Stimulated activated naive CD8-positive, alpha-beta T cell treated with anti-CD3 and anti-CD28 coated beads, Interleukin-15, Interleukin-2, amounts not matched to agents 100 U/mL and 50 U/mL, for 24 hours (primary cell): ENCODE data around the gene CHP1.
"Not testable (repeated sequence)": the region's sequence is repeated elsewhere in the genome, so short reads cannot be mapped to it uniquely, and the experiment has no call there.

Source experiments
- ATAC-seq: fragments of 150-1000 bp; cut with Tn5 transposase; one replicate; pipeline ENCODE4 v1.10.0; 2021
- DNase-seq: peaks from one replicate; pipeline ENCODE4 v3.0.0; 2021

The CHP1 gene

DNA sequence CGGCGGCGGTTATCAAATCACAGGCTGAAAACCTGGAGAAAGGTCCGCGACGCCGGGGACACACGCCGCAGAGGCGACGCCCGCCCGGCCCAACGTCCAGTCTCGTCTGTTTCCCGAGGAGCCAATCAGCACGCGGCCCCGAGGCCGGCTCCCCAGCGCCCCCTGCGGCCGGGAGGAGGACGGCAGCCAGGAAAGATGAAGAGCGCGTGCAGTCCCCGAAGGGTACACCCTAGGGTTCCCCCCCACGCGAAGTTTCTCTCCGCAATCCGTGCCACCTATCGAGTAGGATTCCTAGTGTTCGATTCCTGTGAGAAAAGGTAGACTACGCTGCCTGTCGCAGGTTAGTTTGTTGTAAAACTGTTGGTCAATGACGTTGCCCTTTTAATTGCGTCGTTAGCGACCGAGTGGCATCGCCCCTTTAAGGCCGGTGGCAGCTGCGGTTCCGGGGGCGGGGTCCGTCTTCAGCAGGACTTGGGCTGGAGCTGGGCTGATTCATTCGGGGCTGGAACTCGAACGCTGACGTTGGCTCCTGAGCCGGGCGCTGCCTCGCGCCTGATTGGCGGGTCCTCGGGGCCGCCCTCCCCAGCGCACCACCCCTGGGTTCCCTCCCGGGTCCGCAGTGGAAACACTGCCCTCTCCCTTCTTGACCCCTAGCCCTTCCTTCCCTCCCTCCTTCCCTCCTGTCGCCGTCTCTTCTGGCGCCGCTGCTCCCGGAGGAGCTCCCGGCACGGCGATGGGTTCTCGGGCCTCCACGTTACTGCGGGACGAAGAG lies at the start of gene CHP1, which contains the start of gene EXD1:
Gene CHP1 (plus strand): TSS at position 619 of the 772 bp plus-strand sequence. CDS start 115 bp downstream, at position 734.
Gene EXD1 (minus strand): TSS at position 108 of the 772 bp plus-strand sequence. CDS start 4,182 bp downstream, outside the sequence.
- ATAC-seq = peak; percentile 100
- DNase-seq = peak; percentile 97

DNA sequence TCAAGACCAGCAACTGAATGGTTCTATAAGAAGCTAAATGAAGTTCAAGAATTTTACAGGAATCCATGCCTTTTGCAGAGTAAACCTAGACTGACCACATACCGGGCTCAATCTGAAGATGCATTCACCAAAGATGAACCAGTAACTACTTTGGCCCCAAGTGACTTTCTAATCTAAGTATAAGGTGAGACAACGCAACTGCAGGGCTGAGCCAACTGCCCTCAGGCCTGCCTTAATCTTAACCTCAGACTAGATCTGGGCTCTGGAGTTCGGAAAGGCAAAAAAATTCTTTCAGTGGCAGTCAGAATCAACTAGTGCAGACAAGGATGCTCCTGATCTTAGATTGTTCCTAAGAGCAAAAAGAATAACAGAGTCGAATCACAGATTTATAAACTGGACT lies 48.8 kb upstream of the CHP1 start:
- DNase-seq (no peak), ATAC-seq (no peak)

DNA sequence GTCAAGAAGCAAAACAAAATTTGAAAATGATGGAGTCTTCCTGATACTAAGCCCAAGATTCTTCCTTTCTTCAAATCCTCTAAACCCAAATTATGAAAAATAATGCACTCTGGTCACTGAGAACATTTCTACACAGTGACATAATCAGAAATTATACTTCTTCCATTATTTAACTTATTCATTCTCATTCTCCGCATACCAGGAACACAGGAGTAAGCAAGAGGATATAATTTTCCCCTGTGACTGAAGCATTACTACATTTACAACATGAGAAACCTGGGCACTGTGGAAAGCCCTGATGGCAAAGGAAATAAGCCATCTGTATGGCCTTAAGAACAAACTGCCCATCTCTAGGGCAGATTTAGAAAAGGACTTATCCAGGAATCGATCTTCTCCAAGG lies 47.5 kb upstream of the CHP1 start:
- no peak for ATAC-seq
- DNase-seq = no peak

DNA sequence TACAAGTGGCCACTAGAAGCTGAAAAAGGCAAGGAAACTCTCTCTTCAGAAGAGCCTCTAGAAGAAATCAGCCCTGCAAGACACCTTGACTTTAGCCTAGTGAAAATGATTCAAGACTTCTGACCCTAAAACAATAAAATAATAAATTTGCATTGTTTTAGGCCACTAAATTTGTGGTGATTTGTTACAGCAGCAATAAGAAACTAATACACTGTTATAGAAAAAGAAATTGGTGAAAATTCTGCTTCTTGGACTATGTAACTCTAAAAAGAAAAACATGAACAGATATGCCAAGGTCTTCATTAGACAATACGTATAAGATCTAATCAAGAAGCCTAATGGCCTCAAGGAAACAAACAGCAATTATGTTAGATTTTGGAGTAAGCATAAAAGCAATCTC lies 36.6 kb upstream of the CHP1 start:
- no peak for ATAC-seq
- DNase-seq = no peak

DNA sequence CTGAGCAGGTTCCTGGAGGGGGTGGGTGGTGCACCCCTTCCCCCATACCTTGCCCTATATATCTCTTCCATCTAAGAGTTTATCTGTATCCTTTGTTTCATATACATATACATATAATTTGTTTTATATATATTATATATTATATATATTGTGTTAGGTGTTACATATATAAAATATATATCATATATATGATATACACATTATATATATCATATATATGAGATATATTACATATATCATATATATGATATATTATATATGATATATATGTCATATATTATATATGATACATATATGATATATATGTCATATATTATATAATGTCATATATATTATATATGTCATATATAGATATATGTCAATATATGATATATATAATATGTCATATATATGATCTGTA lies 31.6 kb upstream of the CHP1 start:
- DNase-seq (no peak), ATAC-seq (no peak)

DNA sequence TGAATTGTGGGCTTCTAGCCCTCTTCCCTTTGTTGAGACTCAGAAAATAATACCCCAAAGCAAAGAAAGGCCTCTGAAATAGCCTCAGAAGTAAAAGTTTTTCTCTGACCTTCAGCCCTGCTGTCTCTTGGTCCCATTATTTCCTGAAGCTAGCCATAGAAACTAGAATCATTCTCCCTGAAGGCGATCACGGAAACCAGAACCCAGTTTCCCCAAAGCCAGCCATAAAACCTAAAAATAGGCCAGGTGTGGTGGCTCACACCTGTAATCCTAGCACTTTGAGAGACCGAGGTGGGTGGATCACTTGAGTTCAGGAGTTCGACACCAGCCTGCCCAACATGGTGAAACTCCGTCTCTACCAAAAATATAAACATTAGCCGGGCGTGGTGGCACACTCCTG lies 27.7 kb upstream of the CHP1 start:
- ATAC-seq (no peak), DNase-seq (no peak)

DNA sequence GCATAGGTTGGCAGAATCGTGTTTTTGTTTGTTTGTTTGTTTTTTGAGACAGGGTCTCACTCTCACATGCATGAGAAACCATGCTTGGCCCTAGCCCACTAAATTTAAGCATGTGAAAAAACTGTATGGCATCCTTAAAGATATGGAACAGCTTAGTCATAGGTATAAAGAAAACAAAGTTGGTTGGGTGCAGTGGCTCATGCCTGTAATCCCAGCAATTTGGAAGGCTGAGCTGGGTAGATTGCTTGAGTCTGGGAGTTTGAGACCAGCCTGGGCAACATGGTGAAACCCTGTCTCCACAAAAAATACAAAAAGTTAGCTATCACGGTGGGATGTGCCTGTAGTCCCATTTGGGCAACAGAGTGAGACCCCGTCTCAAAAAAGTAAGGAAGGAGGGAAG lies 25.8 kb upstream of the CHP1 start:
- DNase-seq (no peak), ATAC-seq (no peak)

DNA sequence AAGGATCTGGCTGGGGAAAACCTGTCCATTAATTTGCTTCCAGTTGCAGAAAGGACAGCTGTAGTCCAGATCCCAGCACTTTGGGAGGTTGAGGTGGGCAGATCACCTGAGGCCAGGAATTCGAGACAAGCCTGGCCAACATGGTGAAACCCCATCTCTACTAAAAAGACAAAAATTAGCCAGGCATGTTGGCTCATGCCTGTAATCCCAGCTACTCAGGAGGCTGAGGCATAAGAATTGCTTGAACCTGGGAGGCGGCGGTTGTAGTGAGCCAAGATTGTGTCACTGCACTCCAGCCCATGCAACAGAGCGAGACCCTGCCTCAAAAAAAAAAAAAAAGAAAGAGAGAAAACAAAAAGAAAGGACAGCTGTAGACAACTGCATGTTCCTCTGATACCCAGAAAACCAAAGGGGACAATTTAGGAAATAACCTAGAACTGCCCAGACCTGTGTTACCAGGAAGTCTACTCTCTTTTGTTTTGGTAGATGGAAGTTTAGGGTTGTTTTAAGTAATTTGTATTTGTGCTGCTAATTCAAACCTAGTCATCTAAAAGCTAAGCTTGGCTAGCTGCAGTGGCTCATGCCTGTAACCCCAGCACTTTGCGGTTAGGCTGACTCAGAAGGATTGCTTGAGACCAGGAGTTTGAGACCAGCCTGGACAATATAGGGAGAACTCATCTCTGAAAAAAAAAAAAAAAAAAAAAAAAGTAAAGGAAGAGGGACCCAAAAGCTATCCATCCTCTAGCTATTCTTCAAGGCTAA lies 23.2 kb upstream of the CHP1 start:
- DNase-seq (no peak), ATAC-seq (no peak)

DNA sequence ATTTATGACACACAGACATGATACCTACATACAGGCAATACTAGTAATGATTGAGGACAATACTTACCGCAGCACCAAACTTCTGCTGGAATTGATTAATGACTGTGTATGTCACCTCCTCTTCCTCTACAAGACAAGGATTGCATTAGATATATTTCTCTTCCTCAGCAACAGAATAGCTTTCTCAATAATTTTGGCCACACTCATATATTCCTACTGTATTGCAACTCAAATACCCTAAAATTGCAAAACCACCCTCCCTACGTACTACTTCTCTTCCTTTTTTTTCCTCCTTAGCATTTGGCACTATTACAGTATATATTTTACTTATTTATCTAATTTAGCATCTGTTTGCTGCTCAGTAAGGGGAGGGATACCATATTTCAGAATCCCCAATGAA lies 15.4 kb upstream of the CHP1 start:
- DNase-seq (no peak), ATAC-seq (no peak)

DNA sequence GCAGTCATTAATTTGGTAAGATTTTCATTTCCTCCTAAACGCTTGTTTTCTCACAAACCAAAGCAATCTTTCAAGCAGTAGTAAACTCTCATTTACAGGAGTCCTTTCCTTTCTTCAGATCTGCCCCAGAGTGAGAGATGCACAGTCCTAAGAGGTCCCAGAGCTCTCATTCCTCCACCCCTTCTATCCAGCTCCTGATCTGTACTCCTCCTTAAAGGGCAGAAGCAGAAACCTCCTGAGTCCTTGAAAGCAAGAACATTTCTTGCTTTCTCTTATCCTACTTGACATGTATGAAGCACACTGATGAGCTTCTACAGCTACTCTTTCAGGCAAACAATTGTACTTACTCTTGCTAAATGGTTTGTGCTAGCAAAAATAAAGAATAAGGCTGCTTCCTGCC lies 12.2 kb upstream of the CHP1 start:
- DNase-seq (no peak), ATAC-seq (no peak)

DNA sequence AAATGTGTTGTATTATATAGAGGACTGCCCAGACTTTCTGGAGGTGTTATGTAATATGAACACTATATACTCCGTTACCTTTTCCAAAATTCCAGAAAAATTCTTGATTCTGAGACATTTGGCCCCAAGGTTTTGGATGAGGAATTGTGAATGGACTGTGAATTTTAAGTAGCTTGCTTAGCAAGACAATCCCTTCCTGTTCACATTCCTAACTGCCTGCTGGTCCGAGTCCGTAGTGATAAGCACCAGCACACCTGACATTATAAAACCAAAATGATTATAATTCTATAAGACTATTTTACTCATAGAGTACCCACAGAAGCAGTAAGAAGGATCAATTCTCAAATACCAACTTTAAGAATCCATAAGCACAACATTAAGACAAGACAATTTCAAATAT lies 11.7 kb upstream of the CHP1 start:
- no peak for DNase-seq
- ATAC-seq = no peak

DNA sequence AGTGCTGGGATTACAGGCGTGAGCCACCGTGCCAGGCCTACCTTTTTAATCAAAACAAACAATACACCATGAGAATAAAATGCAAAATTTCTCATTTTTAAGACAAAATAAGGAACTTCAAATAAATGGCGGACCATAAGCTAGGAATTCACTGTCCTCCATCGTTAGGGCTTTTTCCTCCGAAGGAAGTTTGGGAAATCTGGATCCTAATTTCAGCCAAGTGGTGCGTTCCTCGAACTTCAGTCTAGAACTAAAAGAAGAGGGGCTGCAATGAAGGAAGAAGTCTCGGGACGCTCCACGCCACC lies 771 bp upstream of the CHP1 start:
- DNase-seq (no peak), ATAC-seq (no peak)

DNA sequence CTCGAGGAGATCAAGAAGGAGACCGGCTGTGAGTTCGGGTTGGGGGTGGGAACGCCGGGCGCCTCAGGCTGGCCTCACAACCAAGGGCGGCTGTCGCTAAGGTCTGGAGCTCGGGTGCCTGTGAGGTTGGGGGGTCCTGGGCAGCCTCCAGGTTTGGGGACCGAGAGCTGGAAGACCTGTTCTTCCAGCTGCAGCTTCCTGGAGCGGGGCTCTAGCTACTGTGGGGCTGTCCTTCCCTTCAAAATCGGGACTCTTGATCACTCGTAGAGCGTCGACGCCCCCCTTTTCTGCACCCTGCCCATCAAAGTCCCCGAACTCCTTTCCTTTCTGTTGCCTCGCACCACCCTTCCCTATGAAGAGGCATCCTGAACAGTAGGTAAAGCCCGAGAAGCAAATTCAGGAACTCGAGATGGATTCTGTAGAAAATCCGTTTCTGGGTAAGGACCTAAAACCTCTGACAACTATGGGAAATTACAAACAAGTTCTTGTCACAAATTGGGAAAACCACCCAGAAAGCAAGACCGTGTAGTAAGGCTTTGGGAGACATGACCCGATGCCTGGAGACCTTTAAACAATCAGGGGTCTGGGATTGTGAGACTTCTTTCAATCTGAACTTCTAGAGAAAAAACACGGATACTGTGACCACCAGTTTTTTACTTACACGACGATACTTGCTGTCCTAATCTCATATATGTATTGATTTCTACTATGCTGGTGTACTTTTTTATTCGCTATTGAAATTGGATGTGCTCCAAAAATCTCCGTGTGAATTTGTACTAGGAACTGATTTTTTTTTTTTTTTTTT lies 556 bp downstream of the CHP1 start:
- ATAC-seq = peak; percentile 47
- no peak for DNase-seq

DNA sequence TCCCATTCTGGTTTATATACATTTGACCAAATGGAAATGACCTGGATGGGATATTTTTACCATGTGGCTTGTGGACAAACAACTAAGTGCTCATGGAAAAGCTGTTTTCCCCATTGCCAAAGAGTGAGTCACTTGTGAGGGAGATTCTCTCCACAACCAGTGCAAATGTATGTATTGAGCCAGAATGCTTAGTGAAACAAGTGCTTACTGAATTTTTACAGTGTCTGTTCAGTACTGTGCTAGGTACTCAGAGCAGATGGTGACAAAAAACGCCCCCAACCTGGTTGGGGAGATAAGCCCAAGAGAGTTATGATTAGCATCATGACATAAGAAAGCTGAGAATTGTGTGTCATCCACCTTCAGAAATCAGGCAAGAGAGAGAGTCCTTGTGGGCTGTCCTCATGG lies 2.3 kb downstream of the CHP1 start:
- no peak for ATAC-seq
- DNase-seq = no peak

DNA sequence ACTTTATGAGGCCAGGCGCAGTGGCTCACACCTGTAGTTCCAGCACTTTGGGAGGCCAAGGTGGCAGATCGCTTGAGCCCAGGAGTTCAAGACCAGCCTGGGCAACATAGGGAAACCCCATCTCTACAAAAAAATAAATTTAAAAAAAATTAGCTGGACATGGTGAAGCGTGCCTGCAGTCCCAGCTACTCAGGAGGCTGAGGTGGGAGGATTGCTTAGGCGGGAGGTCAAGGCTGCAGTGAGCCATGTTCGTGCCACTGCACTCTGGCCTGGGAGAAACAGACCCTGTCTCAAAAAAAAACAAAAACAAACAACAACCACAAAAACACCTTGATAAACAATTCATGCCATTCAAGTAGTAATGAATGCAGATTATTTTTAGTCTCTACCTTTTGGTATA lies 4.2 kb downstream of the CHP1 start:
- ATAC-seq = not testable (repeated sequence)

DNA sequence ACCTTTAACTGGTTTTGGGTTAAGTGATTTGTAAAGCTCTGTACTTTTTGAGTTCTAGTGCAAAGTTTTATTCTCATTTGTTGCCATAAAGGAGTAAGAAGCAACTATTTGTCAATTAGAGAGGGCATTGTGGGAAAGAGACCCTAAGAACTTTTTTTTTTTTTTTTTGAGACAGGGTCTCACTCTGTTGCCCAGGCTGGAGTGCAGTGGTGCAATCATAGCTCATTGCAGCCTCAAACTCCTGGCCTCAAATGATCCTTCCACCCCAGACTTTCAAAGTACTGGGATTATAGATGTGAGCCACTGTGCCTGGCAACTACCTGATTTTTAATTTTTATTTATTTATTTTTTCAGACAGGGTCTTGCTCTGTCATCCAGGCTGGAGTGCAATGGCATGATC lies 4.9 kb downstream of the CHP1 start:
- no peak for DNase-seq
- ATAC-seq = no peak

More for the DNA sequence above, 4.2 kb downstream of the CHP1 start:
- not testable (repeated sequence) for DNase-seq

DNA sequence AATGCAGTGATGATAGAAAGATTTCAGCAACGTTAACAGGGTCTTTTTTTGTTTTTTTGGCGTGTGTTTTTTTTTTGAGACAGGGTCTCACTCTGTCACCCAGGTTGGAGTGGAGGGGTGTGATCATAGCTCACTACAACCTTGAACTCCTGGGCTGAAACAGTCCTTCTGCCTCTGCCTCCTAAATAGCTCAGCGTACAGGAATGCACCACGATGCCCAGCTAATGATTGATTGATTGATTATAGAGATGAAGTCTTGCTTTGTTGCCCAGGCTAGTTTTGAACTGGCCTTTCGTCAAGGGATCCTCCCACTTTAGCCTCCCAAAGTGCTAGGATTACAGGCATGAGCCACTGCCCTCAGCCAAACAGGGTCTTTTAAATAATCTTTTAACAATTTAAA lies 7.0 kb downstream of the CHP1 start:
- no peak for DNase-seq
- ATAC-seq = no peak

DNA sequence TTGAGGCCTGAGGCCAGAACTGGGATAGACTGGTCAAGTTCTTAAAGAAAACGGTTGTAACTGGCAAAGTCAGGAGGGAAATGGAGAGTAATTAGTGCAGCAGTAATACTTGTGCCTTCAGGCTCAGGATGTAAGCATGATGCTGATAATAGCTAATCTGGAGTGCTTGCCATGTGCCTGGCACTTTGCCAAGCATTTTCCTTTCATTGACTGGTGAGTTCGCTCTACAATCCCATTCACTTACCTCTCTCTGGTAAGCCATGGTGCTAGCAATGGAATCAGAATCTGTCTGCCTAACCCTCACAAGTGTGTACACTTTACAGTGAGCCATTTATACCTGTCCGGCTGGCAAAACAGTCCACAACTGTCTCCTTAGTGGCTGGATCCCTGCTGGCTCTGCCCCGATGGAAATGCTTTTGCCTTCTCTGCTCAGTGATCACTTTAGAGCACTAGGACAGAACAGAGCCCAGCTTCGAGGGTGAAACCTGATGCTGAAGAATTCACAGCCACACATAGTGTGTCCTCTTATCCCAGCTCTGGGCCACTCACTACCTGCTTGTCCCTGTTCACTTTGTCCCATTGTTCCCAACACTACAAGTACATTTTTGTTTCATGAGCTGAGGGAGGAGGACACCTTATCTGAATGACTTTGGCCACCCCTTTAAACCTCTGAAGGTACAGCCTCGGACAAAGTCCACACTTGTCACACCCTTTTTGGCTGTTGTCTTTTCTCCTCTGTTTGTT lies 10.3 kb downstream of the CHP1 start:
- DNase-seq (no peak), ATAC-seq (no peak)

DNA sequence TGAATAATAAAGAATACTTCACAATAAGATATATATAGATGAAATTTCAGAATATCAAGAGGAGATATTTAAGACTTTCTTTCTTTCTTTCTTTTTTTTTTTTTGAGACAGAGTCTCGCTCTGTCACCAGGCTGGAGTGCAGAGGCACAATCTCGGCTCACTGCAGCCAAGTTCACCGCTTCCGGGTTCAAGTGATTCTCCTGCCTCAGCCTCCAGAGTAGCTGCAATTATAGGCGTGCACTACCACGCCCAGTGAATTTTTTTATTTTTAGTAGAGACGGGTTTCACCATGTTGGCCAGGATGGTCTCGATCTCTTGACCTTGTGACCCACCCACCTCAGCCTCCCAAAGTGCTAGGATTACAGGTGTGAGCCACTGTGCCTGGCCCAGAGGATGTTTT lies 19.7 kb downstream of the CHP1 start:
- DNase-seq, ATAC-seq: not testable (repeated sequence)

DNA sequence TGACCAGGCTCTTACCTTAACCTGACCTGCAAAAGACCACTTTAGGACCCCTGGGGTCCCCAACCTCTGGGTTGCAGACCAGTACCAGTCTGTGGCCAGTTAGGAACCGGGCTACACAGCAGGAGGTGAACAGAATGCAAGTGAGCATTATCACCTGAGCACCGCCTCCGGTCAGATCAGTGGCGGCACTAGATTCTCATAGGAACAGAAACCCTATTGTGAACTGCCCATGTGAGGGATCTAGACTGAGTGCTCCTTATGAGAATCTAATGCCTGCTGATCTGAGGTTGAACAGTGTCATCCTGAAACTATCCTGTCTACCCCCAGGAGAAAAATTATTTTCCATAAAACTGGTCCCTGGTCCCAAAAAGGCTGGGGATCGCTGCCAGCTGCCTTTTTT lies 20.3 kb downstream of the CHP1 start:
- no peak for DNase-seq
- no peak for ATAC-seq

DNA sequence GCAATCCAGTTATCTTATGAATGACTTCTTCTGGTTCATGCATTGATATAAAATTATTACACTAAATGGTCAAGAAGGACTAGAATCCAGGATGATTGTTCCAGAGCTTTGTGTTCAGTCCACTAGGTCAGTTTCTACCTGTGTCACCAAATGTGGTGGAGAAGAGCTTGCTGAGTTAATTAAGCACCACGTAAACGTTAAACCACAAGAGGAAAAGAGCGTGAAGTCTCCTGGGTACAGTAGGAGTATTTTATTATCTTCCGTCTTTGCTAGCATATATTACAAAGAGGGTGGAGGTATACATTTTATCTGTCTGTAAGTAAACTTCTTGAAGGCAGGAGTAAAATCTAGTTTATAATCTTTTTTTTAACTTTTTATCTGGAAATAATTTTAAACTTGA lies 23.5 kb downstream of the CHP1 start:
- ATAC-seq (no peak), DNase-seq (no peak)

DNA sequence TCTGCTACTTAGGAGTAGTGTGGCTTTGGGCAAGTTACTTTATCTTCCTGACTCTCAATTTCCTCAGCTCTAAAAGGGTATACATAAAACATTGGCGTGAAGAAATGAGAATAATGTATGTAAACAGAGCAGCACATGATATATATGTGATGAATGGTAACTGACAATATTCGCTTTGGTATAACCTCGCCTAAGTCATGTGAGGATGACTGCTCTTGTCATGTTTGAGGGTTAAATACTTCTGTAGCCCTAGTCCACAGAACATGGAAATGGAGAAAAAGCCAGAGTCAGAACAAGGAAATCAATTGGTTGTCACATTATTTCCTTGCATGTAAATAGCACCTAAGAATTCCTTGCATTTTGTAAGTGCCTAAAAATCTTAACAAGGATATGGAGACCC lies 25.0 kb downstream of the CHP1 start:
- ATAC-seq = no peak

More for the DNA sequence above, 25.0 kb downstream of the CHP1 start:
- no peak for DNase-seq
